Neutrophil (primary cell): ENCODE results near the gene MED31.
A peak's percentile ranks its signal among the peaks of the same experiment; 100 is the strongest.

Experiments used
- H3K27ac ChIP-seq: fragments of 200-600 bp; sonication (generic); 2 replicates; pipeline ENCODE4 v1.5.1; 2016; ENCODE audit warnings: mild to moderate bottlenecking, moderate library complexity
- H3K27me3 ChIP-seq: fragments of 200-600 bp; sonication (generic); 2 replicates; pipeline ENCODE4 v1.6.0; 2016; ENCODE audit warnings: mild to moderate bottlenecking
- H3K36me3 ChIP-seq: fragments of 200-600 bp; sonication (generic); 2 replicates; pipeline ENCODE4 v1.5.1; 2017
- H3K4me1 ChIP-seq, 2 experiments: fragments of 200-600 bp in 1 of 2; sonication (generic) in 1 of 2; 1 replicate in 1 of 2; 2 replicates in 1 of 2; pipeline versions ENCODE4 v1.5.1 to v1.6.1; 2013 to 2016; ENCODE audit warnings: low read depth in 1 of 2, low read length in 1 of 2, mild to moderate bottlenecking in 1 of 2, moderate library complexity in 1 of 2; ENCODE audit not compliant: control insufficient read depth in 1 of 2, insufficient read depth in 1 of 2
- H3K4me3 ChIP-seq, 2 experiments: fragments of 200-600 bp in 1 of 2; sonication (generic) in 1 of 2; 1 replicate in 1 of 2; 2 replicates in 1 of 2; pipeline ENCODE4 v1.5.1; 2013 to 2016; ENCODE audit warnings: low read depth in 1 of 2, low read length in 1 of 2, mild to moderate bottlenecking in 1 of 2, moderate library complexity in 1 of 2
- H3K9me3 ChIP-seq: fragments of 200-600 bp; sonication (generic); 2 replicates; pipeline ENCODE4 v1.5.1; 2016
- TF ChIP-seq, protein P1 (sequence below): fragments of 200-600 bp; sonication (generic); IDR thresholded peaks from 2 replicates; pipeline ENCODE4 v1.5.1; 2016; ENCODE audit warnings: antibody characterized with exemption

The MED31 gene

DNA sequence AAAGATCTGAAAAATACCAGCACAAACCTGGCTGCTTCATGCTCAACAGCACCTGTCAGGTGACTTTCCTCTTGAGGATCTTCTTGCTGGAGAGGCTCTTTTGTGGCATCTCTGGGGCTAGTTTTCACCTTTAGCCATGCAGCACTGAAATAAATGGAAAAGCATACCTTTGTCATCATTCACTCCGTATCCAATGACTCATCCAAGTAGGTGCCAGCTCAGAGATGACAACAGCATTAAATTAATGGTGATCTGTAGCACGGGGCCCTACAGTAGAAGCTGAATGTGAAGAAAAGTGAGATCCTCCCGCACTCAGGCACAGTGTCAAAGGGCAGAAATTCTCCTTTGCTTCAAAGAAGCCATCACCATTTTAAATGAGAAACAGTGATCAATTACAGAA, 43.1 kb downstream of the MED31 start:
- peaks cover 55% of the 10 kb centered on the region for H3K36me3 ChIP-seq
- no peaks in the 10 kb centered on the region for H3K9me3 ChIP-seq
- no peaks in the 10 kb centered on the region for H3K27me3 ChIP-seq
- H3K4me3 ChIP-seq, result no peak overlapping the region
- H3K4me1 ChIP-seq, result no peaks in the 10 kb centered on the region
- TF ChIP-seq, protein P1, sequence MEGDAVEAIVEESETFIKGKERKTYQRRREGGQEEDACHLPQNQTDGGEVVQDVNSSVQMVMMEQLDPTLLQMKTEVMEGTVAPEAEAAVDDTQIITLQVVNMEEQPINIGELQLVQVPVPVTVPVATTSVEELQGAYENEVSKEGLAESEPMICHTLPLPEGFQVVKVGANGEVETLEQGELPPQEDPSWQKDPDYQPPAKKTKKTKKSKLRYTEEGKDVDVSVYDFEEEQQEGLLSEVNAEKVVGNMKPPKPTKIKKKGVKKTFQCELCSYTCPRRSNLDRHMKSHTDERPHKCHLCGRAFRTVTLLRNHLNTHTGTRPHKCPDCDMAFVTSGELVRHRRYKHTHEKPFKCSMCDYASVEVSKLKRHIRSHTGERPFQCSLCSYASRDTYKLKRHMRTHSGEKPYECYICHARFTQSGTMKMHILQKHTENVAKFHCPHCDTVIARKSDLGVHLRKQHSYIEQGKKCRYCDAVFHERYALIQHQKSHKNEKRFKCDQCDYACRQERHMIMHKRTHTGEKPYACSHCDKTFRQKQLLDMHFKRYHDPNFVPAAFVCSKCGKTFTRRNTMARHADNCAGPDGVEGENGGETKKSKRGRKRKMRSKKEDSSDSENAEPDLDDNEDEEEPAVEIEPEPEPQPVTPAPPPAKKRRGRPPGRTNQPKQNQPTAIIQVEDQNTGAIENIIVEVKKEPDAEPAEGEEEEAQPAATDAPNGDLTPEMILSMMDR, result no peak
- H3K27ac ChIP-seq, result no peak overlapping the region

DNA sequence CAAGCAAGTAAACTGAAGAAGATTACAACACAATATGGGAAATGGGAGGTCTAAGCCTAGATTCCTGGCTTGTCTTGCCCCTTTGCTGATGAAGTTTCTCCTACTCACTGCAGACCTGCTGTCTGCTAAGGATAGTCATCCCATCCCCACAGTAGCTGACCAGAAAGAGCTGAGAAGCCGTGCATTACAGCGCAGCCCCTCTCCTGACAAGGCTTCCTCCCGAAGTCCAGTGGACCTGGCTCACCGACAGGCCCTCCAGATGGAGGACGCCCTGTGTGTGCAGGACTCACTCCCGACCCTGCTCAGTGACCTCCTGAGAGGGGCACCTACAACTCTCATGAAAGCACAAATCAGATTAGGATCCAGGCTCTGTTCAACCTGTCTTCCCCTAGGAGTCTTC, 46.3 kb downstream of the MED31 start:
- Histone ChIP-seq H3K4me1 (peaks cover 2 to 4% of the 10 kb centered on the region in 2 experiments), H3K27me3 (no peaks in the 10 kb centered on the region), H3K27ac (no peak overlapping the region), H3K36me3 (peaks cover 50% of the 10 kb centered on the region), H3K4me3 (no peak overlapping the region), H3K9me3 (no peaks in the 10 kb centered on the region)
- TF ChIP-seq, protein P1, result no peak

- H3K36me3 ChIP-seq, result peaks cover 38% of the 10 kb centered on the region
- no peak overlapping the region for H3K27ac ChIP-seq
- H3K4me3 ChIP-seq, result no peak overlapping the region
- no peaks in the 10 kb centered on the region for H3K27me3 ChIP-seq
- peaks cover 15 to 17% of the 10 kb centered on the region in 2 experiments for H3K4me1 ChIP-seq
- H3K9me3 ChIP-seq, result no peaks in the 10 kb centered on the region
- TF ChIP-seq, protein P1, result no peak
These were observed 47.6 kb downstream of the MED31 start for GRCh38 chr17:6603744-6604325.

DNA sequence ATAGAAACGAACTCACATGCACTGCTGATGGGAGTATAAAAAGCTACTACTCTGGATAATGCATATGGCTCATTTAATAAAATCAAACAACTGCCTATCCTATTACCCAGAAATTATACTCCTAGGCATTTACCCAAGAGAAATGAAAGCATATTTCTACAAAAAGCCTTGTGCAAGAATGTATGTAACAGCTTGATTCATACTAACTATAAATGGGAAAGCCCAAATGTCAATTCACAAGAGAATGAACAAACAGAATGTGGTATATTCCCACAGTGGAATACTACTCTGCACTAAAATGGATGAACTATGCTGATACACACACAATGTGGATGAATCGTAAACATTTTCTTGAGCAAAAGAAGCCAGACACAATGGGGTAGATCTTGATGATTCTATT, 49.3 kb downstream of the MED31 start:
- H3K4me1 ChIP-seq, result peaks cover 27 to 31% of the 10 kb centered on the region in 2 experiments
- no peak overlapping the region for H3K4me3 ChIP-seq
- TF ChIP-seq, protein P1, result no peak
- H3K27me3 ChIP-seq, result no peaks in the 10 kb centered on the region
- H3K36me3 ChIP-seq, result peaks cover 21% of the 10 kb centered on the region
- no peaks in the 10 kb centered on the region for H3K9me3 ChIP-seq
- no peak overlapping the region for H3K27ac ChIP-seq

DNA sequence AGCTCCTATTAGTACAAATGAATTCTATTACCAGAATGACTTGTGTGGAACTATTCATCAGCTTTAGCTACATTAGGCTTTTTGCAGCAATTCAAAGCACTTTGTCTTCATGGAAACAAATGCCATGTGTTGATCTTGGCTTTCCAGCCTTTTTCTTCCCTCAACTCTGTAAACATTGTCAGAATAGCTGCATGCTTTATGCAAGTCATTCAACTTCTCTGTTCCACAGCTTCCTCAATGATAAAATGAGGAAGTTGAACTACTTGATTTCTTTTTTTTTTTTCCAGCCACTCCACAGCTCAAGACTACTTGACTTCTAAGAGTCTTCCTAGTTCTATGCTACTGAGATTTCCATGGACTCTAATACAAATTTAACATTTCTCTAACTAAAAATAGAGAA, 52.0 kb downstream of the MED31 start:
- no peaks in the 10 kb centered on the region for H3K9me3 ChIP-seq
- H3K27me3 ChIP-seq, result no peaks in the 10 kb centered on the region
- H3K4me3 ChIP-seq, result peak overlapping the region; percentile 20 to 51
- TF ChIP-seq, protein P1, result no peak
- peak overlapping the region; percentile 92 for H3K27ac ChIP-seq
- peaks cover 17% of the 10 kb centered on the region for H3K36me3 ChIP-seq
- H3K4me1 ChIP-seq, result peaks cover 27 to 31% of the 10 kb centered on the region in 2 experiments
